Inflammatory macrophage treated with lipopolysaccharide for 1 hour (primary cell): Measurements from ENCODE around the gene MRPL12.

Source experiments
- DNase-seq, 2 donors: peaks; one replicate each; pipeline ENCODE4 v3.0.0-alpha.2; 2020 to 2022

Gene MRPL12

DNA sequence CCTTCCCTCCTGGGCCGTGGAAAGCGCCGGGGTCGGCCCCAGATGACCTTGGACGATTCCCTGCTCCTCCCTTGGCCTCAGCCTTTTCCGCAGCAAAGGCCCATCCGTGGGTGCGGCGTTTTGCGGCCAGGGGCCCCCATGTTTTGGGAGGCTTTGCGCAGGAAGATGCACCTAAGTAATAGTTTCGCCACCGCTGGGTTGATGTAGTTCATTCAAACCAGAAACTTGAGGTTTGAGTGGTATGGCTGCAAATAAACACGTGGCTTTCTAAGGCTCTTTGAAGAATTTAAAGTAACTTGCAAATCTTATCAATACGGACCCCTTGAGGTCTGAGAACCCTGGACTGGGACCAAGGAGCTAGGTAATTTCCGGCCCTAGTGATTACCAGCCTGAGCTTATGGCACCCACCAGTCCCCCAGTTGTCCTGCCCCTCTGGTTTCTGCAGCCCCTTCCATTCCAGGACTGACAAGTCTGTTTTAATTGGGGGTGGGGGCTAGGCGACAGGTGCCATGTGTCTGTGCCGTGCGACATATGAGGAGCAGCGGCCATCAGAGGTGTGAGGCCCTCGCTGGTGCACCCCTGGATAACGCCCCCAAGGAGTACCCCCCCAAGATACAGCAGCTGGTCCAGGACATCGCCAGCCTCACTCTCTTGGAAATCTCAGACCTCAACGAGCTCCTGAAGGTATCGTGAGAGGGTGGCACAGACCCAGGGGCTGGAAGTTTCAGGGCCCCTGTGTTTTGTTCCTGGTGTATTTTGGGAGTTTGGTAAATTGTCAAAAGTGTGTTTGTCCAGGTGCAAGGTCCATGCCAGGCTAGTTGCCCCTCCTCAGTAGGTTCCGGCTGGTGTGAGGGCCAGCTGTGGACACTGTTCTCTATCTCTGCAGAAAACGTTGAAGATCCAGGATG is 834 bp downstream of the MRPL12 start:
- no peak for DNase-seq

DNA sequence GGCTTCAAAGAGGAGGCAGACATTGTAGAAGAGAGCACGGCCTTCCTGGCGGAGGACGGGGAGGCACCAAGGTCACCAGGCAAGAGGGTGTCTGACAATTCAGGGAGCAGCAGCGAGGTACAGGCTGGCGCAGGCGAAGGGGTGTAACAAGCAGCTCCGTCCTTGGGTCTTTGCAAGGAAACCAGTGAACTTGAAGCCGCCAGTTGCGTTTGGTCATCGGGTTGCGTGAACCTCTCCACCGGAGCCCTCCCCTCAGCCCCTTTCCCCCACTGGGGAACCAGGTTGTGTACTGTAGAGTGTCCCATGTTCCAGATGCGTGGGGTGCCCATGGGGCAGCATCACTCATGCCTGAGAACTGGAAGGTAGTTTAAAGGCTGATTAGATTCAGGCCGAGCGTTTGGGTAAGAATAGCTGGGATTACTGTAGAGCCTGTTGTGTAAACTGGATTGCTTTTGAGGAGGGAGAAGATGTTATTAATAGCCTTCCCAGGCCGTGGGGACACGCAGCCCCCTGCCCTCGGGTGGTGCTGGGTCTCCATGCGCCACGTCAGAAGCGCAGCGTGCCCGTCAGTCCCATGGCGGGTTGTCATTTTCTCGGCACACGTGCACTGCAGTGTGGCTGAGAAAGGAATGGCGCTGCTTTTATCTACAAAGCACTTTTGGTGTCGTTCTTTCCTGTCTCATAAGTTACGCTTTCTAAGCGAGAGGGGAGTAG is 2.5 kb downstream of the MRPL12 start:
- no peak for DNase-seq

DNA sequence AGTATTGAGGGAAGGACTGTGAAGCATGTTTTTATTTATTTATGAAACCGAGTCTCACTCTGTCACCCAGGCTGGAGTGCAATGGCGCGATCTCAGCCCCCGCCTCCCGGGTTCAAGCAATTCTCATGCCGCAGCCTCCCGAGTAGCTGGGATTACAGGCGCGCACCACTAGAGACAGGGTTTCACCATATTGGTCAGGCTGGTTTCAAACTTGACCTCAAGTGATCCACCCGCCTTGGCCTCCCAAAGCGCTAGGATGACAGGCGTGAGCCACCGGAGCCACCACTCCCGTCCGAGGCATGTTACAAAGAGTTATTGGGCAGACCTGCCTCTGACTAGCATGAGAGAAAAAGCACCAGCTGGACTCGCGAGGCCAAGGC is 3.1 kb downstream of the MRPL12 start:
- no peak for DNase-seq

DNA sequence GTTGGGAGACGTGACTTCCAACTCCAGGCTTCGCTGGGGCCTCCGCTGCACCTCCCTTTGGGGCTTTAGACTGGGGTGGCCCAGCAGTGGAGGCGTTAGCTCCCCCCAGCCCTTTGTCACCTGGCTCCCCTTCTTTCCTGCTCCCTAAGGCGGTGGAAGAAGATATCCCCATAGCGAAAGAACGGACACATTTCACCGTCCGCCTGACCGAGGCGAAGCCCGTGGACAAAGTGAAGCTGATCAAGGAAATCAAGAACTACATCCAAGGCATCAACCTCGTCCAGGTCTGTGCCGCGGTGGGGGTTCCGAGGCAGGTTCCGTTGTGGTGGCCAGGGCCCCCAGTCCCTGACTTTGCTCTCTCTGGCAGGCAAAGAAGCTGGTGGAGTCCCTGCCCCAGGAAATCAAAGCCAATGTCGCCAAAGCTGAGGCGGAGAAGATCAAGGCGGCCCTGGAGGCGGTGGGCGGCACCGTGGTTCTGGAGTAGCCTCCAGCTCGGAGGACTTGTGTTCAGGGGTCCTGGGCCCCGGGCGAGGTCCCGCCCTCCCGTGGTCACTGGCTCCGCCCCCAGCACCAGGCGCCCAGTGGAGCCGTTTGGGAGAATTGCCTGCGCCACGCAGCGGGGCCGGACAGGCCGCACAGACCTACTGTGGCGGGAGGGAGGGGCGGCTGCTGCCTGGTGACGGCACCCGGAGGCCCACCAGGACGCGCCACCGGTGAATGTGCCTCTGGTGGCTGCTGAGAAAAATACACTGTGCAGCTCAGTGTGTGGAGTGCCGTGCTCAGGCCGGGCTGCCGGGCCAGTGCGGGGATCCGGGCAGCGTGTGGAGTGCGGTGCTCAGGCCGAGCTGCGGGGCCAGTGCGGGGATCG is 3.8 kb downstream of the MRPL12 start:
- DNase-seq: no peak

DNA sequence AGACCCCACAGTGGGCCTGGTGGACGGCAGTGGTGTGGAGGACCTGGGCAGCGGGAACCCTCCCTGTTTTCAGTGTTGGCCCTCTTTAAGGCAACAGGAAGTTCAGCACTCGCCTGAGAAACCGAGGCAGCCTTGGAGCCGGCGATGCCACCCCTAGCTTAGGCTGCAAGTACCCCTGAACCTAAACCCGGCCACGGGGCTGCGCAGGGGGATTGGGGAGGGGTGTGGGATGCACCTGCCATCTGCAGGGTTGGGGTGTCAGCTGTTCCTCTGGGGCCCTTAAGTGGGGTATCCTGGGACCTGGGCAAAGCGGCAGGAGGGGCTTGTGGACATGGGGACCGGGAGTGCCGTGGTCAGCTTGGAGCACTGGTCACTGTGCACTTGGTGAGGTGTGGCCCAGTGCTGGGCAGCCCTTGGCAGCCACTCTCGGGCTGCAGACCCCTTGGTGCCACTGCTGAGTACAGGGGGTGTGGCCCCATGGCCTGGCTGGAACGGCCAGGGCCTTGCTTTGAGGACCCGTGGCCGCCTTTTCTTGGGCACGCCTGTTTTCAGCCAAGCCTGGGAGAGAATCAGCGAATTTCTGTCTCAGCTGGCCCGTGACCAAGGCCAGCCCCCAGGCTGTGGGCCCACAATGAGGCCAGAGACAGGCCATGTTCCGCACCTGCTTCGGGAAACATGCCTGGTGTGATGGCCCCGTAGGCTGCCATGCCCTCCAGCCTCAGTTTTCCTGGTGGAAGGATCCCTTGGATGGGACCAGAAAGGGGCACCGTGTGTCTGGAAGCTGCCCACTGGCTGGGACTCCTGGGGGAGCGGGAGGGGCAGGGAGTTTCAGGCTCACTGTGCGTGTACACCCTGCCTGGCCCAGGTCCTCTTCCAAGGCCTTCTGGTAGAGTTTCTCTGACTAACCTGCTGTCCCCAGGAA is 4.8 kb downstream of the MRPL12 start:
- no peak for DNase-seq

DNA sequence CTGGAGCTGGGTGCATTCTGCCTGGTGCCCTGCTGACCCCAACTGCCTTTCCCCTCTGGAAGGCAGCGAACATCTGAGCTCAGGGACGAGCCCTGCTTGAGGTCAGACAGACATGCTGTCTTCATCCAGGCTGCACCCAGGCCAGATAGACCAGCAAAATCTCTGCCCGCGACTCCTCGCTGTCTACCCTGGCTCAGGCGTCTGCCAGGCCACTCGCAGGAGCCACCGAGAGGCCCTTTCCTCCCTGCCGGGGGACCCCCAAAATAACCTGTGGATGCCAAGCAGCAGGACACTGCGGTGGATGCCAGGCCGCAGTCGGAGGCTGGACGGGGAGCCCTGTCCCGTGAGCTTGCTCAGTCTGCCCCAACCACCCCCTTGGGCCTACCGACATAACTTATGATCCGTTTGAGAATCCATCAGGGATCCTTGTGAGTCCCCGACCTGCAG is 5.6 kb downstream of the MRPL12 start:
- DNase-seq: no peak

DNA sequence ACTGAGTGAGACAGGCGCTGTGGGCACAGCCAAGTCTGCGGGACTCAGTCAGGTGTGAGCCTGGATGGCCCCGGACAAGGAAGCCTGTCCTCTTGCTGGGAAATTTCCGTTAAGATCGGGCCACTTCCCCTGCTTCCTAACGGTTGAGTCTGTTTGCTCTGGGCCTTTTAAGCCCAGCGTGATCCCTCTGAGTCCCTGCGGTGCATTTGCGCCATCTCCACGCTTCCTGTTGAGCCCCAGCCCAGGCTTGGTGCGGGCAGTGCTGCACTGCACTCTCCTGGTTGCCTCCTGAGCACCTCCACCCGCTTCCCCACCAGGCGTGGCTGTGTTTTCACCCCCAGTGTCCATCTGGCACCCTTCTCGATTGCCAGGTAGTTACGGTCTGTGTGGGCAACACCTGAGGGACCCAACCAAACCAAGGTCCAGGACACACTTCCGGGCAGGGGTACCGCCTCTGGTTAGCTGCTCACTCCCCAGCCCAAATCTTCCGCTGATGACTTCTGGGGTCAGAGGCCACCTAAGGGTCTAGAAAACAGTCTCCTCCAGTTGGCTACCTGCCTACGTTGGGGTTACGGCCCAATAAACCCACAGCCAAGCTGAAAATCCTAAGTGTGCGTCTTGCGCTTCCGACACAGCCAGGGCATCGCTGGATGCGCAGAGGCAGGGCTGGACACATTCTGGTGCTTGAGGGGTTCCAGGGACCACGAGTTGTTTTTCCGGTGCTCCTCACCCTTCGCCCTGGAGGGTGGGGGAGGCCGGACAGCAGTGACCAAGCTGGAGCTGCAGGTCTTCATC is 7.5 kb downstream of the MRPL12 start:
- peak; percentile 14 to 19 for DNase-seq

DNA sequence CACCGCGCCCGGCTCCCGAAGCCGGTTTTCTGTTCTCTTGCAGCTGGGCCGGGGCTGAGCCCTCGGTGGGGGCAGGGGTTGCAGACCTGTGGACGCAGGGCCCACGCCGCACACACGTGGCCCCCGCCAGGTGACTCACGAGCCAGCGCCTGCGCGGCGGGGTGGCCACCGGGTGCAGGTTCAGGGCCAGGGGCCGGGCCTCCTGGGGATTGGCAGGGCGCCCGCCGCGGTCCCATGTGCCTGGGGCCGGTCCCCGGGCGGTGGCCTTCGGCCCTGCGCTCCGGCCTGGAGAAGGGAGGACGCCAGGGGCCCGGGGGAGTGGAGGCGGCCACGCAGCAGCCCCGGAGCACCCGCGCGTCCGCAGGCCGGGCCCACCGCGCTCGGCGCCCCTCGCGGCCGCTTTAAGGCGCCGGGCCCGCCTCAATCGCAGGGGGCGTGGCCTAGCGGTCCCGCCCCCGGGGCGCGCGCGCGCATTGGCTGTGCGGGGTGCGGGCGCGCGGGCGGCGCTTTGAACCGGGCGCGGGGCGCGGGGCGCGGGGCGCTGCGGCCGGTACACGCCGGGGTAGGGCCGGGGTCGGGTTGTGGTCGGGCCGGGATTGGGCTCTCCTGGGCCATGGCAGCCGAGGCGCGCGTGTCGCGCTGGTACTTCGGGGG is 8.8 kb downstream of the MRPL12 start, which contains the start of gene SLC25A10:
TSS of gene SLC25A10 (plus strand) at position 471 of the 654 bp plus-strand sequence. CDS start at position 614, 143 bp downstream.
- peak; percentile 50 to 77 for DNase-seq

DNA sequence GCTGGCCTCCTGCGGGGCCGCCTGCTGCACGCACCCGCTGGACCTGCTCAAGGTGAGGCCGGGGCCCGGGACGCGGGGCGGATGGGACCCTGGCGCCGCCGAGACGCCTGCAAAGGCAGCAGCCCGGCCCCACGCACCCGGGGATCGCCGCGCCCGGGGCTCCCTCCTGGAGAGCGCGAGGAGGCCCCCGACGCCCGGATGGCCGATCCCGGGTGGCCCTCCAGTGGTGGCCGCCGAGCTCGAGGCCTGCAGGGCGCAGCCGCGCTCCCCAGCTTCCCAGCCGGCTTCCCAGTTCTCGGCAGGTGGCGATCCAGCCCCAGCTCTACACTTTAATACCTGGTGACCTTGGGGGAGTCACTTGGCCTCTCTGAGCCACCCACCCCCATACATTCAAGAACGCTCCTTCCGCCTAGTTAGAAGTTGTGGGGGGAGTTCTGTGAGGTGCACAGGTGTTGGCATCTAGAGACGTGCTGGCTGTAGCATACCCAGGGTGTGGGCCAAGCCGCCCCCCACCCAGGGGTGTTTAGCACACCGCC is 9.4 kb downstream of the MRPL12 start:
- peak in 1 of 2 donors; percentile 3 for DNase-seq

DNA sequence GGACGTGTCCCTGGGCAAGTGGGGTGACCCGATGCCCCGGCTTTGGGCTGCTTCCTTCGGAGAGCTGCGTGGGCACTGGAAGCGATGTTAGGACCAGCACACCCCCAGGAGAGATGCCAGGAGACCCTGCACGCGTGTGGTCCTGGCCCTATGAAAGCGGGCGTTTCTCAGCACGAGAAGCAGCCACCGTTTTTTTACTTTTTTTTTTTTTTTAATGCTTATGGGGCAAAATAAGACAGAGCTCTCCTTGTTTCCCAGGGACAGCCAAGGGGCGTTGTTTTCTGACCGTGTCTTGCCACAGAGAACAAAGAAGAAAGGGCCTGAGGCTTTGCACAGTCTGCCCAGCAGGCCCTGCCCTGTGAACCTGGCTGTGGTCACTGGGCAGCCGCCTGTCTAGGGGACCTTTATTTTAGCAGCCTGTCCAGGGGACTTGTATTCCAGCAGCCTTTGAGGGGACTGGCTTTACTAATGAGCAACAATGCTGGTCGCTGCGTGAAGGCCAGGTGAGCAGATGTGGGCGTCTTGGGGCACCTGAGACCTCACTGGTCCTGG is 9.9 kb downstream of the MRPL12 start:
- no peak for DNase-seq

DNA sequence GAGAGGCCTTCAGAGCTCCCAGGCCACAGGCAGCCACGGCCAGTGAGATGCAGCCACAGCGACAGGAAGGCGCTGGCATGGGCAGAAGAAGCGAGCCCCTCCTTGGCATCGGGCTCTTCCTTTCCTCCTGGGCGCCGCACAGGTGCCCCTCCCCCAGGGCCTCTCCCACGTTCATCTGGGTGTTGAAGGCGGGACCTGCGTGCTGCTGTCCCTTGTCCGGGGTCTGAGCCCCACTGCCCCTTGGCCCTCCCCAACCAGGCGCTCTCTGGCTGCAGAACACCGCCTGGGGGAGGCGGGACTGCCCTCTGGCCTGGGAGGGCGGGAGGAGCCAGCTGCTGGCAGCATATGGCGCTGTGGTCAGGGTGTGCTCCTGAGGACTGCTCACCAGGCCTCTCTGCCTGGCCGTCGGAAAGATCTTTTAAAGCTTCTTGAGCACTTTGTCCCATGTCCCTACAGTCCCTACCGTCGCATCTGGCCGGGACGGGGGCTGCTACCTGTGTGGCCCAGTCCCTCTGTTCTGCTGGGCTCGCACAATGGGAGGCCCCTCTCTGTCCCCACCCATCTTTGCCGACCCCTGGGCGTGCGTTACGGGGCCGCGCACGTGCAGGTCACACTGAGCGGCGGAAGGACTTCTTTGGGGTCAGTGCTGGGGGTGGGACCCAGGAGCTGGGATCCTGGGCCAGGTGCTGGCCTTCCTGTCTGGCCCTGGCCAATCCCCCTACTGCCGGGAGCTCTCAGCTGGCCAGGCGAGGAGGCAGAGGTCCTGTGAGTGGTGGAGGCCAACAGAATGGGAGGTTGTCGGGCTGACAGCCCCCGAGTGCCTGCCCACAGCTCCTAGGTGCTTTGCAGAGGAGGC is 10.6 kb downstream of the MRPL12 start:
- no peak for DNase-seq

DNA sequence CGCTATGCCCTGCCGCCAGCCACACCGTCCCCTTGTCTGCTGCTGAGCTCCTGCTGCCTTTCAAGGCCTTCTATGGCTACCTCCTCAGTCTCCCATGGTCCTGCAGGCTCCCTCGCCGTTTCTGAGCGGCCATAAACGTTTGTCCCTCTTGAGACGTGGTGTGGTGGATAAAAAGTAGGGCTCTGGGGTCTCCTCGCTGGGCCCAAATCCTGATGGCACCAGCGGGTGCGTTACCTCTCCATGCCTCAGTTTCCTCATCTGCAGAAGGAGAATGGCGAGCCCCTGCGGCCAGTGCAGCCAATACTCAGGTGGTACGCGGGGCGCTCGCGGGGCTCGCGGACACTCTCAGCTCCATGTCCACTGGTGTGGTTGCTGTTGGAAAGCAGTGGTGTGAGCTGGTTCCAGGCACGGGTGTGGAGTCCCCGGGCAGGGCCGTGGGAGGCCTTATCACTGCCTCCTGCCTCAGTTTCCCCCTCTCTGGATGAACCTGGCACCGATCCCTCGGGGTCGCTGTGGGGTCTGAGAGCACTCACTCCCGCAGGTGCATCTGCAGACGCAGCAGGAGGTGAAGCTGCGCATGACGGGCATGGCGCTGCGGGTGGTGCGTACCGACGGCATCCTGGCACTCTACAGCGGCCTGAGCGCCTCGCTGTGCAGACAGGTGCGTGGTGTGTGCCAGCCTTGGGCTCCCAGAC is 11.4 kb downstream of the MRPL12 start:
- no peak for DNase-seq

DNA sequence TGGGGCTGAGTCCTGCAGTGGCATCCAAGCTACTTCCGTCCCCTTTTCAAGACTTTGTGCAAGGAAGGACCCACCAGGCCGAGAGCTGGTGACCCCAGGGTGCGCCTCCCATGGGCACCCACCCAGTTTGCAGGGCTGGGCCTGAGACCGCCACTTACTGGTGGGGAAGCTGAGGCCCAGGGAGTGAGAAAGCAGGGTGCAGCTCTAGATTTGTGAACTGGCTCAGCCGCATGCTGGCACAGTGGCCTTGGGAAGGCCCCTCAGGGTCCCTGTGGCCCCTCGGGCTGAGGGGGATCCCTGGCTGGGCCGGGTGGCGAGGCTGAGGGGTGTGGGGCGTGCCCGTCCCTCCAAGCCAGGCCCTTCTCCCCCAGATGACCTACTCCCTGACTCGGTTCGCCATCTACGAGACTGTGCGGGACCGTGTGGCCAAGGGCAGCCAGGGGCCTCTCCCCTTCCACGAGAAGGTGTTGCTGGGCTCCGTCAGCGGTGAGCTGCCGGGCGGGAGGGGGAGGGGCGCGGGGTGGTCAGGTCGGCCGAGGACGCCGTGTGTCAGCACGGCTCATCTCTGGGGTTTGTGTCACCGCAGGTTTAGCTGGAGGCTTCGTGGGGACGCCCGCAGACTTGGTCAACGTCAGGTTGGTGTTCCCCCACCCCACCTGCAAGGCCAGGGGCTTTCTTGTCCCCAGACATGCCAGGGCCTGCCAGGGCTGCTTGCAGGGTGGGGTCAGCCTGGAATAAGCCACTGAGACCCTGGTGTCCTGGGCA is 12.1 kb downstream of the MRPL12 start:
- no peak for DNase-seq

DNA sequence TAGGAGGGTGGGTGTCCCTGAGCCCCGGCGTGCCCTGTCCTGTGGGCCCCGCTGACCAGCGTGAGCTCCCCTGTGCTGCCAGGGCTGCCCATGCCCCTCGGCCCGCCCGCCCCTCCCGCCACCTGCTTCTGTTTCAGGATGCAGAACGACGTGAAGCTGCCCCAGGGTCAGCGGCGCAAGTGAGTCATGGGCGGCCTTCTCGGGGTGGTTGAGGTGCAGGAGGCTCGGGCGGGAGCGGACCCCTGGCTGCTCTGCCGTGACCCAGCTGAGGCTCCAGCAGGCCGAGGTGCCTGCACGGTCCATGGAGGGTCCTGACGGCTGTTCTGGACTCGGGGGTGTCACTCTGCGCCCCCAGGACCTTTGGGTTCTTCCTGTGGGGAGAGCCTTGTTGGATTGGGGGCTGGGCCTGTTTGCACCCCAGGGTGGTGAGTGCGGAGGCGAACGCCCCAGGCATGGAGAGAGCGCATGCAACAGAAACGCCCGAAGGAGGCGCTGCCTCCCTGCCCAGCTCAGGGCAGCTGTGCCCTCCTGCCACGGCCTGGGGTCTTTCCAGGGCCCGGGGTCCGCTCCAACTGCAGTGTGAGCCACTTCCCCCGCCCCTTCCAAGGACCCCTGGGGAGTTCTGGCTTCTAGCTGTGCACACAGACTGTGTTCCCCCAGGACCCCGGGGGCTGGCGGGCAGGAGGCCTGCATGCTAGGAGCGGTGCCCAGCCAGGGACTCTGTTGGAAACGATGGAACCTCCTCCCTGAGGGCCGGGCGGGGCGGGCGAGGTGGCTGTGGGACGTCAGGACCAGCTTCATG is 12.9 kb downstream of the MRPL12 start:
- DNase-seq: no peak

DNA sequence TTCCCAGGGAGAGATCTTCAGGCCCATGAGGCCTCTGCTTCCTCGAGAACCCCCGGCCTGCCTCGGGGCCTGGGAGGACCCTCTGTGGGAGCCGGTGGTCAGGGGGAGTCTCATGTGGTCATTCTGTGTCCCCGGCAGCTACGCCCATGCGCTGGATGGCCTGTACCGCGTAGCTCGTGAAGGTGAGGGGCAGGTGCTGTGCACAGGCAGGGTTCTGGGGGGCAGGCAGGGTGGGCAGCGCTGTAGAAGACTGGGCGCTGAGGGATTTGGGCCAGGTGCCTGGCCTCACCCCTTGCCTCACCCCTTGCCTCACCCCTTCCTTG is 13.5 kb downstream of the MRPL12 start:
- DNase-seq: no peak

DNA sequence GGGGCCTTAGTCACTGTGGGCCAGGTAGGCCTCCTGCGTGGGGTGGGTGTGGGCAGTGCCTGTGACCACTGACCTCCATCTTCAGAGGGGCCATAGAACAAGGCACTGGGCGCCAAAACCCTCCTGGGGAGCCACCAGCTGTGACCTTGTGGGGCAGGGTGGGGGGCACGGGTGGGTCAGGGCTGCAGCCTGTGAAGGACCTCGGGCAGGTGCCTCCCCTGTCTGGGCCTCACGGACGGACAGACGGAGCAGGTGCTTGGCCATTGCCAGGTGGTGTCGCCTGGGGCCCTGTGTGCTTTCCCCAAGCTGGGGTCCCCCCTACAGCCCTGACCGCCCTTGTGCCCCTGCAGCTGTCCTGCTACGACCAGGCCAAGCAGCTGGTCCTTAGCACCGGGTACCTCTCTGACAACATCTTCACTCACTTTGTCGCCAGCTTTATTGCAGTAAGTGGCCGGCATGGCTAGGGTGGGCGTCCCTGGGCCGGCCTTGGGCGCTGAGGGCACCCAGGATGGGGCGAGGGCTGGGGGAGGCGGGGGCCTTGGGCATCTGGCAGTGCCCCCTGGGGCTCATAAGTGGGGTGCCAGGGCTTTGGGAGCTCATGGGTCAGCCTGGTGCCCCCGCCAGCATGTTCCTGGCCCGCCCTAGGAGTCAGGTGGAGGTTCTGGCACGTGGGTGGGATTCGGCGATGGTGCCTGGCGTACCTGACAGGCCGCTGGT is 14.0 kb downstream of the MRPL12 start:
- no peak for DNase-seq
